ENCODE measurements around the gene HLA-A.

DNA sequence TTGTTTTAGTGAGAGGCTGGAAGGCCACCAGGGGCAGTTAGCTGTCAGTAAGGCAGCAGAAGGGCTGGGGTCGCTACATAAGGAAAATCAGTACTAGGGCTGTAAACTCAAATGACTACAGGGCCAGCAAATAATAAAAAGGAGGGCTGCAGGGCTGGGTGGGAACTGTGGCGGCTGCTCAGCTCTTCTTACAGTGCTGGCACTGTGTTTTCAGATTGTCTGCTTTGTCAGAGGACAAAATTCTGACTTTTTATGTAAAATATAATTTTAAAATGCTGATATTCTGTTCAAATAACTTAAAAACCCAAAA lies 23.2 kb downstream of the HLA-A start:
- TF ChIP-seq EZH2phosphoT487 (IDR thresholded peaks at IDR 0.05) (no peak), EZH2 (IDR thresholded peaks at IDR 0.05) (no peak)
- TF ChIP-seq, protein P1, sequence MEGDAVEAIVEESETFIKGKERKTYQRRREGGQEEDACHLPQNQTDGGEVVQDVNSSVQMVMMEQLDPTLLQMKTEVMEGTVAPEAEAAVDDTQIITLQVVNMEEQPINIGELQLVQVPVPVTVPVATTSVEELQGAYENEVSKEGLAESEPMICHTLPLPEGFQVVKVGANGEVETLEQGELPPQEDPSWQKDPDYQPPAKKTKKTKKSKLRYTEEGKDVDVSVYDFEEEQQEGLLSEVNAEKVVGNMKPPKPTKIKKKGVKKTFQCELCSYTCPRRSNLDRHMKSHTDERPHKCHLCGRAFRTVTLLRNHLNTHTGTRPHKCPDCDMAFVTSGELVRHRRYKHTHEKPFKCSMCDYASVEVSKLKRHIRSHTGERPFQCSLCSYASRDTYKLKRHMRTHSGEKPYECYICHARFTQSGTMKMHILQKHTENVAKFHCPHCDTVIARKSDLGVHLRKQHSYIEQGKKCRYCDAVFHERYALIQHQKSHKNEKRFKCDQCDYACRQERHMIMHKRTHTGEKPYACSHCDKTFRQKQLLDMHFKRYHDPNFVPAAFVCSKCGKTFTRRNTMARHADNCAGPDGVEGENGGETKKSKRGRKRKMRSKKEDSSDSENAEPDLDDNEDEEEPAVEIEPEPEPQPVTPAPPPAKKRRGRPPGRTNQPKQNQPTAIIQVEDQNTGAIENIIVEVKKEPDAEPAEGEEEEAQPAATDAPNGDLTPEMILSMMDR (IDR thresholded peaks at IDR 0.05): no peak
